ENCODE data around the gene KCNK10.

DNA sequence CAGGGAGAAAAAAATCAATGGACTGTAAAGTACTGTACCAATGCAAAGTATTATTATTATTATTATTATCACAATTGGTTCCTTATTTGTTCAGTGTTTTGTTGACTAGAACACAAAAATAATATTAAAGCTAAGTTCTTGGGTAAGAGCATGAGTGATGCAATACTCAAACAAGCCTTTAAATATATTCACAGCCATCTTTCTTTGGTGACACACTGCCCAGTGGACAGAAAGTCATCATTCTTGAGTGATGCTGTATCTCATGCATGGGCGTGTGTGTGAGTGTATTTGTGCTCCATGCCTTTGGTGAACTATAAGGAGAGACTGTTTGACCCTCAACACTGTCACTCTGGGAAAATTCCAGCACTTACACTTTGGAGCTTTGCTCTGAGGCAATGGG is 93.6 kb downstream of the KCNK10 start:
- TF ChIP-seq, protein P1, sequence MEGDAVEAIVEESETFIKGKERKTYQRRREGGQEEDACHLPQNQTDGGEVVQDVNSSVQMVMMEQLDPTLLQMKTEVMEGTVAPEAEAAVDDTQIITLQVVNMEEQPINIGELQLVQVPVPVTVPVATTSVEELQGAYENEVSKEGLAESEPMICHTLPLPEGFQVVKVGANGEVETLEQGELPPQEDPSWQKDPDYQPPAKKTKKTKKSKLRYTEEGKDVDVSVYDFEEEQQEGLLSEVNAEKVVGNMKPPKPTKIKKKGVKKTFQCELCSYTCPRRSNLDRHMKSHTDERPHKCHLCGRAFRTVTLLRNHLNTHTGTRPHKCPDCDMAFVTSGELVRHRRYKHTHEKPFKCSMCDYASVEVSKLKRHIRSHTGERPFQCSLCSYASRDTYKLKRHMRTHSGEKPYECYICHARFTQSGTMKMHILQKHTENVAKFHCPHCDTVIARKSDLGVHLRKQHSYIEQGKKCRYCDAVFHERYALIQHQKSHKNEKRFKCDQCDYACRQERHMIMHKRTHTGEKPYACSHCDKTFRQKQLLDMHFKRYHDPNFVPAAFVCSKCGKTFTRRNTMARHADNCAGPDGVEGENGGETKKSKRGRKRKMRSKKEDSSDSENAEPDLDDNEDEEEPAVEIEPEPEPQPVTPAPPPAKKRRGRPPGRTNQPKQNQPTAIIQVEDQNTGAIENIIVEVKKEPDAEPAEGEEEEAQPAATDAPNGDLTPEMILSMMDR (IDR thresholded peaks at IDR 0.05): no peak
- no peak for TF ChIP-seq POLR2AphosphoS5 (IDR thresholded peaks at IDR 0.05)
- no peak for TF ChIP-seq EP300 (IDR thresholded peaks at IDR 0.05)

Data from gastroesophageal sphincter (tissue), 3 donors.